Muscle of leg (tissue), 11 donors: ENCODE measurements around the gene CHN1. TPM values are rescaled to one million over a fixed set of nuclear protein-coding genes. Genes with fewer than 3 reads are reported as not detected.
A peak's percentile ranks its signal among the peaks of the same experiment; 100 is the strongest.

ENCODE experiments used
- DNase-seq: peaks from one replicate; pipeline ENCODE4 v3.0.0; 2013
- H3K27ac ChIP-seq: one replicate; pipeline ENCODE4 v1.5.1; 2013; ENCODE audit warnings: mild to moderate bottlenecking, low read length, control low read depth
- H3K27me3 ChIP-seq: one replicate; pipeline ENCODE4 v1.6.1; 2013; ENCODE audit warnings: low read length; ENCODE audit not compliant: control insufficient read depth, insufficient read depth
- H3K36me3 ChIP-seq: one replicate; pipeline ENCODE4 v1.6.1; 2013; ENCODE audit warnings: low read length; ENCODE audit not compliant: control insufficient read depth, insufficient read depth
- H3K4me1 ChIP-seq: one replicate; pipeline ENCODE4 v1.6.1; 2013; ENCODE audit warnings: low read length; ENCODE audit not compliant: control insufficient read depth, insufficient read depth
- H3K4me3 ChIP-seq: one replicate; pipeline ENCODE4 v1.5.1; 2013; ENCODE audit warnings: low read length, control low read depth
- H3K9me3 ChIP-seq: replicated peaks from 2 replicates; pipeline ENCODE4 v1.6.1; 2013; ENCODE audit warnings: low read depth, low read length; ENCODE audit not compliant: control insufficient read depth
- WGBS: methylation state at CpG from one replicate; pipeline ENCODE4 v1.1.5; 2013; ENCODE audit warnings: missing lambda C conversion rate; ENCODE audit not compliant: insufficient coverage; 5-methylcytosine and 5-hydroxymethylcytosine counted together
- polyA plus RNA-seq, 8 donors: library from polyadenylated mRNA; unstranded; fragments of 120-200 nt; gene quantifications; one replicate each; pipeline versions ENCODE4 v1.2.1 to v1.2.3, GENCODE V29; 2013; ENCODE audit warnings: inconsistent platforms in 1 of 8, low replicate concordance in 1 of 8; ENCODE audit not compliant: insufficient read length in 8 of 8, insufficient read depth in 1 of 8
- total RNA-seq: library from RNA; stranded (reverse); fragments of 120-200 nt; gene quantifications from one replicate; pipeline ENCODE4 v1.2.4, GENCODE V29; 2013

Gene CHN1
- total and polyA plus RNA-seq, 9 donors, result 10.9 to 19.5 (median 12.2) TPM

- no peak overlapping the region for H3K4me3 ChIP-seq
- DNase-seq, result peak; percentile 4
- peaks cover 4% of the 10 kb centered on the region for H3K9me3 ChIP-seq
- H3K4me1 ChIP-seq, result no peaks in the 10 kb centered on the region
- no peaks in the 10 kb centered on the region for H3K27me3 ChIP-seq
- H3K36me3 ChIP-seq, result no peaks in the 10 kb centered on the region
- no peak overlapping the region for H3K27ac ChIP-seq
- 83% methylated on average over 3 of the region's 3 CpGs for WGBS
Observed at GRCh38 chr2:174931724-174932123, 73.5 kb downstream of the CHN1 start.

GRCh38 chr2:174929786-174930185, 75.4 kb downstream of the CHN1 start:
- peaks cover 4% of the 10 kb centered on the region for H3K9me3 ChIP-seq
- H3K4me3 ChIP-seq, result no peak overlapping the region
- no peak overlapping the region for H3K27ac ChIP-seq
- no peak for DNase-seq
- H3K36me3 ChIP-seq, result no peaks in the 10 kb centered on the region
- no peaks in the 10 kb centered on the region for H3K4me1 ChIP-seq
- 100% methylated on average over 1 of the region's 4 CpGs for WGBS
- H3K27me3 ChIP-seq, result no peaks in the 10 kb centered on the region

- H3K36me3 ChIP-seq, result no peaks in the 10 kb centered on the region
- DNase-seq, result no peak
- no peak overlapping the region for H3K4me3 ChIP-seq
- no peaks in the 10 kb centered on the region for H3K27me3 ChIP-seq
- WGBS, result no CpG with 5 or more reads among the region's 3 CpGs
- H3K9me3 ChIP-seq, result no peaks in the 10 kb centered on the region
- no peak overlapping the region for H3K27ac ChIP-seq
- H3K4me1 ChIP-seq, result no peaks in the 10 kb centered on the region
Observed at GRCh38 chr2:174925046-174925784, 80.0 kb downstream of the CHN1 start.

- DNase-seq, result no peak
- no peaks in the 10 kb centered on the region for H3K9me3 ChIP-seq
- no peaks in the 10 kb centered on the region for H3K36me3 ChIP-seq
- no peak overlapping the region for H3K4me3 ChIP-seq
- H3K4me1 ChIP-seq, result no peaks in the 10 kb centered on the region
- H3K27ac ChIP-seq, result no peak overlapping the region
- H3K27me3 ChIP-seq, result no peaks in the 10 kb centered on the region
Observed at GRCh38 chr2:174924061-174924693, 81.0 kb downstream of the CHN1 start.

DNA sequence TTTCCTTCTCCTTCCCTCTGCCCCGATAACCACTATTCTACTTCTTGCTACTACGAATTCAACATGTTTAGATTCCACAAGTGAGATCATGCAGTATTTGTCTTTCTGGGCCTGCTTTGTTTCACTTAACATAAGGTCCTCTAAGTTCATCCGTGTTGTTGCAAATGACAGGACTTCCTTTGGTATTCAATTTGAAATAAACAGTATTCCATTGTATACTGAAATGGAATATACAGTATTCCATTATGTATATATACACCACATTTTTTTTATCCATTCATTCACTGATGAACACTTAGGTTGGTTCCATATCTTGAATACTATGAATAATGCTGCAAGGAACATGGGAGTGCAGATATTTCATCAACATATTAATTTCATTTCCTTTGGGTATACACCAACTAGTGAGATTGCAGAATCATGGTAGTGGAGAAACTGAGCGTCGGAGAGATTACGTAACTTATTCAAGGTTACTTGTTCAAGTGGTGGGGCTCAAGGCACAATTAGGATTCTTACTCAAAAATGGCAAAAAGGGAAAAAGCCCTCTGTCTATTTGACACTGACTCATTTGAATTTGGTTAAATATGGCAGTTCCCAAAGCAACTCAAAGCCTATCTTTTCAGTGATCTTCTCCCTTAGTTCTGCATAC, 85.1 kb downstream of the CHN1 start:
- no peak overlapping the region for H3K4me3 ChIP-seq
- H3K27me3 ChIP-seq, result no peaks in the 10 kb centered on the region
- H3K27ac ChIP-seq, result no peak overlapping the region
- H3K9me3 ChIP-seq, result no peaks in the 10 kb centered on the region
- 75% methylated on average over 5 of the region's 6 CpGs for WGBS
- DNase-seq, result no peak
- no peaks in the 10 kb centered on the region for H3K4me1 ChIP-seq
- H3K36me3 ChIP-seq, result no peaks in the 10 kb centered on the region

DNA sequence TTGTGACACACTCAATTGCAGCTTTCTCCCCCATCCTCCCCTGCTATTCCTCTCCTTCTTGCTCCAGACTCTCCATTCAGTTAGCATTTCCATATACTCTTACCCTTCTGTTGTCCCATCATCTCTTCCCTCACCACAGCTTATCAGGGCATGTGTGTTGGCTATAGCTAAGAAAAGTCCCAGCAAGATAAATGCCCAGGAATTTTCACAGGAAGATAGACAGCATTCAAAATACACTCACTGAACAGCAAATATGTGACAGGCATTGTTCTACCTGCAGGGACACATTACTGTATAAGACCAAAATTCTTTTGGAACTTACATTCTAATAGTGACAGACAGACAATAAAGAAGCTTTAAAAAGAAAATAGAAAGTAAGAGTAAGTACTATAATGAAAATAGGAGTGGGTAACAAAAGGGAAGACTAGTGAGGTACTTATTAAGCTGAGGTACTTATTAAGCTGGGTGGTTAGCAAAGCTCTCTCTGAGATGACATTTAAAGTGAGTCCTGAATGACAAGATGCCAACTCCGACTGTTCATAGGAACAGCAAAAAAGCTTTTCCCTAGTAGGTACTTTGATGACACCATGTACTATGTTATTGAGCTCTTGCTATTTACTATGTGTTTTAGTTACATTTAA, 86.2 kb downstream of the CHN1 start:
- no peak overlapping the region for H3K27ac ChIP-seq
- H3K27me3 ChIP-seq, result no peaks in the 10 kb centered on the region
- H3K4me1 ChIP-seq, result no peaks in the 10 kb centered on the region
- H3K36me3 ChIP-seq, result no peaks in the 10 kb centered on the region
- WGBS, result no CpG with 5 or more reads among the region's 1 CpG
- DNase-seq, result no peak
- H3K9me3 ChIP-seq, result no peaks in the 10 kb centered on the region
- H3K4me3 ChIP-seq, result no peak overlapping the region

DNA sequence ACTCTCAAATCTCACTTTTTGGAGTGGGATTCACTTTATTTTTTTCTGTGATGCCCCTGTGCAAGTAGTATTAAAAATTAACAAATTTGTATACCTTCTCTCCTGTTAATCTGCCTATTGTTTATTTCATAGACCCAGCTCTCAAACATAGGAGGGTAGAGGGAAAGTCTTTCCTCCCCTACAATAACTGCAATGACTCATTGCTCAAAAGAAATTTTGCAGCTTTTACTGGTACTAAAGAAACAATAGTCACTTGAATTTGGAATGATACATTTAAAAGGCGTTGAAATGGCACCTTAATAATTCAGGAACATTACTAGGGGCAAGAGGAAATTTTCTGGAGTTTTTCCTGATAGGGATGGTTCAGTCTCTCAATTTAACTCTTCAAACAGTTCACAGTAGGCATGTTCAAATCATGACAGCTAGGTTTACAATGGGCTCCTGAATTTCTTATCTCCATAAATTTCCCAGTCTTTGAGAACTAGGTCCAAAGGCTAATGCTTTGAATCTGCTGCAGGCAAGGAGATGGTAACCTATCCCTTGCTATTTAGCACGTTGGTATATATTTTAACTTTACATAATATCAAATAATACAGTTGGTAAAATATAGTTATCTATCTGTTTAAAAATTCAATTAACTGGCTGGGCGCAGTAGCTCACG, 88.8 kb downstream of the CHN1 start:
- DNase-seq, result no peak
- no peaks in the 10 kb centered on the region for H3K4me1 ChIP-seq
- H3K9me3 ChIP-seq, result no peaks in the 10 kb centered on the region
- no peak overlapping the region for H3K4me3 ChIP-seq
- H3K36me3 ChIP-seq, result peaks cover 3% of the 10 kb centered on the region
- no peaks in the 10 kb centered on the region for H3K27me3 ChIP-seq
- no CpG with 5 or more reads among the region's 4 CpGs for WGBS
- H3K27ac ChIP-seq, result no peak overlapping the region

DNA sequence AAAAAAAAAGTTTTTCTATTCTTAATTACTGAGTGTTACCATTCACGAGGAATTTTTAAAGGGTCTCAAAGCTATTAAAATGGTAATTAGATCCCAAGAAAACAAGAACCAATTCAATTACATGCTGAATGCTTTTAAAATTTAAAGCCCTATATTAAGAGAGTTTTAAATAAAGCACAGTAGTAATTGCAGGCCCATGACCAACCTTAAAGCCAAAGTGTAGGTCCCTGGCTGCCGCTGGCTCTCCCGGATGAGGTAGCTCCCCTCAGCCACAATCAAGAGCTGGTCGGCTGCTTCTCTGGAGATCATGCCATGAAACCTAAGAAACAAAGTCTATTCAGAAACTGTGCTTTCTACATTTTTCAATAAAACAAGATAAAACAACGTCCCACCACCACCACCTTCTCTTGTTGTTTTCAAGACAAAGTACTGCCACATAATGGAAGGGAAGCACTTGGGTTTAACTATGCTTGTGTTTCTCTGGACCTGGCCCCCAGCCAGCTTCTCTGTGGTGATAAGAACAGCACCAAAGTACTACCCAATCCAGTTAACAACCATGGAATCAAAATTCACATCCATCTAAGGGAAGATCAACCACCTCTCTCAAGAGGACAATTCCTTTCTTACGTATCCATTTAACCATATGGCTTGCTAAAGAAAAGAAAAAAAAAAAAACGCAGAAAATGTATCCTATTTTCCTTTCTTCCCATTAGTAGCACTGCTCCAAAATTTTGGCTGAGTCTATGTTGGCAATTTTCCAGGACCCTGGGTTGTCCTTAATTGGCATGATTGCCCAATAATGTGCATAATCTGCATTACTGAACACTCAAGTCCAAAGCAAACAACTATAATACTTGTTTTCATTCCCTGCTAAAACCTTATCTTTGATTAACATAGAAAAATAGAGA, 90.1 kb downstream of the CHN1 start:
- no peak overlapping the region for H3K4me3 ChIP-seq
- DNase-seq, result peak; percentile 37
- peaks cover 3% of the 10 kb centered on the region for H3K36me3 ChIP-seq
- H3K9me3 ChIP-seq, result no peaks in the 10 kb centered on the region
- no peaks in the 10 kb centered on the region for H3K4me1 ChIP-seq
- 77% methylated on average over 4 of the region's 7 CpGs for WGBS
- H3K27ac ChIP-seq, result no peak overlapping the region
- no peaks in the 10 kb centered on the region for H3K27me3 ChIP-seq

DNA sequence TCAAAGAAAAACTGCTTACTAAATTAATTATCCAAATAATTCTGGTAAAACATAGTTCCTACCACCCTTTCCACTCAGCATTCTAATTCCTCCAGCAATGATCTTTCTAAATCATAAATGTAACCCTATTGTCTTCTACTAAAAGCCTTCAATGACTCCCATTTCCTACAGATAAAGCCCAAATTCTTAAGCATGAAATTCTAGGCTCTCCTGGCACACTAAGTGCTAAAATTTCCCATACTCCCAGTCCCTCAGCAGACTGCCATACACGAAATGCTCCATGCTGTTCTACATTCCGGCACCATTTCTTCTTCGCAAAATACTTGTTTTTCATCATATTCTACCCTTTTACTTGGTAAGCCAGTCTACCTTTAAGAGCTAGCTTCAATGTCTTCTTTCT, 96.9 kb downstream of the CHN1 start:
- Histone ChIP-seq H3K27me3 (no peaks in the 10 kb centered on the region), H3K36me3 (peaks cover 3% of the 10 kb centered on the region), H3K27ac (no peak overlapping the region), H3K4me1 (no peaks in the 10 kb centered on the region), H3K9me3 (no peaks in the 10 kb centered on the region), H3K4me3 (no peak overlapping the region)
- no peak for DNase-seq
- 87% methylated on average over 3 of the region's 3 CpGs for WGBS
